Measurements from ENCODE around the gene C1orf21.

GRCh38 chr1:184365699-184366098, 21.1 kb upstream of the C1orf21 start:
- TF ChIP-seq POLR2A (IDR thresholded peaks at IDR 0.05; ENCODE audit: low read depth, low read length) = no peak
- no peak for TF ChIP-seq TAF1 (IDR thresholded peaks at IDR 0.05; ENCODE audit: low read depth, low read length)
- TF ChIP-seq PAX5 (IDR thresholded peaks at IDR 0.05; ENCODE audit: insufficient read depth, low read length, severe bottlenecking) = no peak
- no peak for TF ChIP-seq POLR2AphosphoS5 (IDR thresholded peaks at IDR 0.05; ENCODE audit: low read depth, low read length)
- no peak for TF ChIP-seq SPI1 (IDR thresholded peaks at IDR 0.05; ENCODE audit: low read depth, low read length)
- TF ChIP-seq POU2F2 (IDR thresholded peaks at IDR 0.05; ENCODE audit: low read depth, low read length) = no peak

Data from GM12891 (cell line).